MG63 (cell line): ENCODE measurements around the gene HLA-DRB1. TPM values are rescaled to one million over a fixed set of nuclear protein-coding genes. Genes with fewer than 3 reads are reported as not detected.
"Not testable (repeated sequence)": the region's sequence is repeated elsewhere in the genome, so short reads cannot be mapped to it uniquely, and the experiment has no call there.

Source experiments
- DNase-seq: peaks from one replicate; pipeline ENCODE4 v3.0.0-alpha.2; 2020
- H3K27me3 ChIP-seq: fragments of 250-450 bp; sonication (Bioruptor Pico); 2 replicates; pipeline ENCODE4 v1.5.1; 2020; ENCODE audit warnings: mild to moderate bottlenecking, moderate library complexity
- H3K36me3 ChIP-seq: fragments of 250-450 bp; sonication (Bioruptor Pico); 2 replicates; pipeline ENCODE4 v1.5.1; 2020; ENCODE audit warnings: mild to moderate bottlenecking, moderate library complexity
- H3K4me3 ChIP-seq: fragments of 250-450 bp; sonication (Bioruptor Pico); 2 replicates; pipeline ENCODE4 v1.5.1; 2020; ENCODE audit warnings: mild to moderate bottlenecking, moderate library complexity
- H3K9me3 ChIP-seq: fragments of 250-450 bp; sonication (Bioruptor Pico); 2 replicates; pipeline ENCODE4 v1.5.1; 2020; ENCODE audit warnings: mild to moderate bottlenecking, moderate library complexity
- total RNA-seq: library from RNA; depleted of rRNA; stranded (reverse); fragments of >200 nt; shearing (Covaris generic); gene quantifications from 2 replicates; pipeline ENCODE4 v1.2.3, GENCODE V29; 2014; ENCODE audit warnings: low replicate concordance; rRNA removed

HLA-DRB1 gene
- total RNA-seq, 1 experiment from 2014 or later: not detected

DNA sequence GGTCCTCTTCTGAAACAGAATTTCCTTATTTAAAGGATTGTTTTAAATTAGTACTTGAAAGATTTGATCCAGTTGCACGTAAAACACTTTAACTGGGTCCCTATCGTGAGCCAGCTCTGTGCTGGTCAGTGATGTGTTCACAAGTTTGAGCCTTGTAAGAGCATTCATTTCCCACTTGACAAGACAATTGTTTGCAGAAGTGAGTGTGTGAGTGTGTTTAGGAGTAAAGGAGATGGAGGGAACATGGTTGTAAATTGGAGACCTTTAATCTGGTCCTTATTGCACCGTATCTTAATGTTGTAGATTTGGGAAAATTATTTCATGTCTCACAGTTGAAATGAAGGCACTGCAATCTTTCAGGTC is 59.2 kb downstream of the HLA-DRB1 start:
- H3K27me3 ChIP-seq, DNase-seq, H3K9me3 ChIP-seq, H3K4me3 ChIP-seq, H3K36me3 ChIP-seq: not testable (repeated sequence)

DNA sequence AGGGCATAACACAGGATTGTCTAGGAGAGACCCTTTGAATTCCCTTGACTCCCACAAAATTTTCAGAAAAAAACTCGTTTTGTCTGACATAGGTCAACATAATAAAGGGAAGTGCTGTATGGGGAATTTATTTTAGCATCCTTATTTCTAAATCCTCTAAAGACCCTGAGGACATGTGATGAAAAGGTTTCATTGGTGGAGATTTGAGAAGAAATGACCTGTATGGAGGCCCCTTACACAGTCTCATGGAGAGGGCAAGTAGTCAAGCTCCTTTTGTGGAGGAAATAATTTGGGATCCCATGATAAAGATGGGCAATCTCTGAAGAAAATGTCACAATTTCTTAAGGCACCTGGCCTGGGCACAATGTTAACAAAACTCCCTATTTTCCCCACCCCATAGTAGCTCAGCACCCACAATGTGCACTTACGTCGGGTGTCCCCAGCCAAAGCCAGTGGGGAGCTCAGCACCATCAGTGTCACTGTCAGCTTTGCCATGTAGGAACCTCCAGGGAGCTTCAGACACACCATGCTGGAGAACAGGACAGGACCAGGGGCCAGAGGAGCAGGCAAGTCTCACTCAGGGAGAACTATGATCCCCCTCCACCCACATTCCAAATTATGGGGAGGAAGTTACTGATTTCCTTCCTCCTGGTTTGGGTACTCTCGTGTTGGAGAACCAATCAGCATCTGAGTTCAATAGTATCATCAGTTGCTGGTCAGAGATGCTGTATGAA is 59.8 kb downstream of the HLA-DRB1 start, which contains the start of gene HLA-DRB5:
Gene HLA-DRB5 (minus strand): TSS at position 591 of the 734 bp plus-strand sequence. CDS start 63 bp downstream, at position 528.
- no peaks in the 10 kb centered on the region for H3K9me3 ChIP-seq
- H3K36me3 ChIP-seq: no peaks in the 10 kb centered on the region
- no peak for DNase-seq
- no peaks in the 10 kb centered on the region for H3K27me3 ChIP-seq
- no peak within 1 kb of the TSS for H3K4me3 ChIP-seq

Other genes with a start within 250 kb of the HLA-DRB1 start
- not detected in 2 replicates for gene TSBP1, start 217.9 kb downstream of the HLA-DRB1 start, total RNA-seq
- not detected in 2 replicates for gene BTNL2, start 182.7 kb downstream of the HLA-DRB1 start, total RNA-seq
- not detected in 2 replicates for gene HLA-DRA, start 150.0 kb downstream of the HLA-DRB1 start, total RNA-seq
- not detected in 2 replicates for gene HLA-DRB5, start 59.6 kb downstream of the HLA-DRB1 start, total RNA-seq
- gene HLA-DQA1, start 47.6 kb upstream of the HLA-DRB1 start, total RNA-seq: not detected in 2 replicates
- not detected in 2 replicates for gene HLA-DQB1, start 76.8 kb upstream of the HLA-DRB1 start, total RNA-seq
- gene HLA-DQA2, start 151.5 kb upstream of the HLA-DRB1 start, total RNA-seq: not detected in 2 replicates
- not detected in 2 replicates for gene HLA-DQB2, start 173.7 kb upstream of the HLA-DRB1 start, total RNA-seq
- gene HLA-DOB, start 227.2 kb upstream of the HLA-DRB1 start, total RNA-seq: 1.8 and 8.2 TPM in 2 replicates
- gene TAP2, start 248.9 kb upstream of the HLA-DRB1 start, total RNA-seq: 87.2 and 112 TPM in 2 replicates